ENCODE data around the gene RPL9.

Gene RPL9

DNA sequence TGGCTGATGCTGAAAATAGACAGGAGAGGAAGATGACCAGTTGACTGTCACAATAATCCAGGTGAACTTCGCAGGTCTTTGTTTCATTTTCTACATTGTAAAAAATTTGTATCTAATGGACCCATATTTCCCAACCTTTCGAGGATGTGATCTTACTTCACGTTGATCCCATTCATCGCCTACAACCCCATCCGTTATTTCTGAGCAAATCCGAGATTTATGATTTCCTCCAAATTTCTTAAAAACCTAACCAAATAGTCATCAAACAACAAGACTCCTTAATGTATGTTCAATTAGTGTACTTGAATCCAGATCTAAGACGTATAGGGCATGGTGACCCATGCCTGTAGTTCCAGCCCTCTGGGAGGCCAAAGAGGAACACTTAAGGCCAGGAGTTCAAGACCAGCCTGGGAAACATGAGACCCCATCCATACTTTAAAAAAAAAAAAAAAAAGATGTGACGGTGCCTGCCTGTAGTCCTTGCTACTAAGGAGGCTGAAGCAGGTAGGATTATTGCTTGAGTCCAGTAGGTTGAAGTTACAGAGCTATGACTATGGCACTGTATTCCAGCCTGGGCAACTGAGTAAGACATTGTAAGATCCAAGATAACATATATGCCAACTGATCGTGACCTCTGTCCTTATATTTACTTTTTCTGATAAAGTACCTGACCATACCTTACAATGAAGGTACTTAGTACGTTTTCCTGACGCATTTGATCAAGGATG lies 5.7 kb downstream of the RPL9 start:
- no peak for DNase-seq (ENCODE audit: low spot score)
- Mint-ChIP-seq H3K27me3 (ENCODE audit: low read depth) (no peaks in the 10 kb centered on the region), H3K36me3 (ENCODE audit: low read depth) (peaks cover 81% of the 10 kb centered on the region), H3K4me1 (ENCODE audit: low read depth) (peaks cover 30% of the 10 kb centered on the region), H3K4me3 (no peak overlapping the region), H3K9me3 (no peaks in the 10 kb centered on the region), H3K27ac (no peak overlapping the region)

DNA sequence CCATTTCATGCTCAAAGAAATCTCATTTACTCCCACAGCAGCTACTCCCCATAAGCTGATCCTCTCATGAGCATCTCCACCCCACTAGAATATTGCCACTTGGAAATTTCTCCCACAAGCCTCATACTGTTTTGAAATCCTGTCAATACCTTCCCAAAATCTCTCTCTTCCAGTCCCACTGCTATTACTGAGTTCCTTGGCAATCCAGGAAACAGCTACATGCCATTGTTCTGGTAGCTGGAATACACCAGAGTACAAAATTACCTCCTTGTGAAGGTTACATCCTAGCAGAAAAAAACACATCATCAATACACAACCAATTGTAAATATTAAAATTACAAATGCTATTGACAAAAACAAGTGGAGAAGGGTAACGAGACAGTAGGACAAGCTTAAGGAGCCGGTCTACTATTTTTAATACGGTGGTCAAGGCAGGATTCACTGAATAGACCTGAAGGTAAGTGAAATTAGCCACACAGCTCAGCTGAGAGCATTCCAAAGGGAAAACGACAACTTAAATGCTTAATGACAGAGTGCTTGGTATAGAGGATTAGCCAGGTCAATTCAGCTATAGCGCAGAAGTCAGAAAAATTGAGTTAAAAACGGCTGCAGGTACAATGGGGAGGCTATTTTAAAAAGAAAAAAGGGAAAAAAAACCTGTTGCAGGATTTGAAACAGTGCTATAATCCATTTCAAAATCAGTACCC lies 6.4 kb downstream of the RPL9 start:
- DNase-seq (ENCODE audit: low spot score): no peak
- Mint-ChIP-seq H3K4me1 (ENCODE audit: low read depth) (peaks cover 23% of the 10 kb centered on the region), H3K4me3 (no peak overlapping the region), H3K27ac (no peak overlapping the region), H3K36me3 (ENCODE audit: low read depth) (peaks cover 77% of the 10 kb centered on the region), H3K9me3 (no peaks in the 10 kb centered on the region), H3K27me3 (ENCODE audit: low read depth) (no peaks in the 10 kb centered on the region)

DNA sequence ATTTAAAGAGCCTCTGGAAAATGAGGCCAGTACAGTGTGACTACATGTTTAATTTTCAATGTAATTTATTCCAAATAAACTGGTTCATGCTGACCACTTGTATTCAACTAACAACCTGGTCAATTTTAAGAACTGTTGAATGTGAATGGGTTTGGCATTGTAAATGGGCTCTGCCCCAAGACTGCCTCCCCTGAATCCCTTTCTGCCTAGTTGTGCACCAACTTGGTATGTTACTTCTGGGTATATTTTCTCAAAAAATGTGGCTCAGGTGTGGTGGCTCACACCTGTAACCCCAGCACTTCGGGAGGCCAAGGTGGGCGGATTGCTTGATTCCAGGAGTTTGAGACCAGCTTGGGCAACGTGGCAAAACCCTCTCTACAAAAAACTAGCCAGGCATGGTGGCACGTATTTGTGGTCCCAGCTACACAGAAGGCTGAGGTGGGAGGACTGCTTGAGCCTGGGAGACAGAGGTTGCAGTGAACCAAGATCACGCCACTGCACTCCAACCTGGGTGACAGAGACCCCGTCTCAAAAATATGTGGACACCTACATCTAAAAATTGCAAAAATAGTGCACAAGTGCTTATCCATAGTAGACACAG lies 7.2 kb downstream of the RPL9 start:
- peaks cover 15% of the 10 kb centered on the region for H3K4me1 Mint-ChIP-seq (ENCODE audit: low read depth)
- no peak for DNase-seq (ENCODE audit: low spot score)
- no peaks in the 10 kb centered on the region for H3K27me3 Mint-ChIP-seq (ENCODE audit: low read depth)
- no peak overlapping the region for H3K4me3 Mint-ChIP-seq
- H3K36me3 Mint-ChIP-seq (ENCODE audit: low read depth): peaks cover 71% of the 10 kb centered on the region
- no peak overlapping the region for H3K27ac Mint-ChIP-seq
- H3K9me3 Mint-ChIP-seq: no peaks in the 10 kb centered on the region

DNA sequence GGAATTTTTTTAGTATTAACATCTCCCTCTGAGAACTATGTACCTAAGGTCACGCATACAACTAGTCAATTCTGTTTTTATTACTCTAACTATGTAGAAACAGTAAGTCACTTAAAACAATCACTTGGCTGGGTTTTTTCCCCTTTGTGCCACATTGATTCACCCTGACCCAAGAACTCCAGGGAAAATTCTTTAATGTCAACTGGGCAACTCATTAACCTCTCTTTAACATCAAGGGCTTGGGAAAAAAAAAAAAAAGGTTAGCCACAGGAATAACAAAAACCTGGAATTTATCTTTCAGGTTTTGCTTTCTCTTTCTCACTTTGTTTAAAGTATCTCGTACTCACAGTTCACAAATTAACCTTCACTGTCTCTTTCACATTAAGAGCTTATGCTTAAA lies 8.1 kb downstream of the RPL9 start:
- H3K9me3 Mint-ChIP-seq: no peaks in the 10 kb centered on the region
- H3K36me3 Mint-ChIP-seq (ENCODE audit: low read depth): peaks cover 65% of the 10 kb centered on the region
- DNase-seq (ENCODE audit: low spot score): no peak
- no peaks in the 10 kb centered on the region for H3K27me3 Mint-ChIP-seq (ENCODE audit: low read depth)
- H3K4me1 Mint-ChIP-seq (ENCODE audit: low read depth): peaks cover 12% of the 10 kb centered on the region
- peak overlapping the region; percentile 1 for H3K27ac Mint-ChIP-seq
- no peak overlapping the region for H3K4me3 Mint-ChIP-seq

DNA sequence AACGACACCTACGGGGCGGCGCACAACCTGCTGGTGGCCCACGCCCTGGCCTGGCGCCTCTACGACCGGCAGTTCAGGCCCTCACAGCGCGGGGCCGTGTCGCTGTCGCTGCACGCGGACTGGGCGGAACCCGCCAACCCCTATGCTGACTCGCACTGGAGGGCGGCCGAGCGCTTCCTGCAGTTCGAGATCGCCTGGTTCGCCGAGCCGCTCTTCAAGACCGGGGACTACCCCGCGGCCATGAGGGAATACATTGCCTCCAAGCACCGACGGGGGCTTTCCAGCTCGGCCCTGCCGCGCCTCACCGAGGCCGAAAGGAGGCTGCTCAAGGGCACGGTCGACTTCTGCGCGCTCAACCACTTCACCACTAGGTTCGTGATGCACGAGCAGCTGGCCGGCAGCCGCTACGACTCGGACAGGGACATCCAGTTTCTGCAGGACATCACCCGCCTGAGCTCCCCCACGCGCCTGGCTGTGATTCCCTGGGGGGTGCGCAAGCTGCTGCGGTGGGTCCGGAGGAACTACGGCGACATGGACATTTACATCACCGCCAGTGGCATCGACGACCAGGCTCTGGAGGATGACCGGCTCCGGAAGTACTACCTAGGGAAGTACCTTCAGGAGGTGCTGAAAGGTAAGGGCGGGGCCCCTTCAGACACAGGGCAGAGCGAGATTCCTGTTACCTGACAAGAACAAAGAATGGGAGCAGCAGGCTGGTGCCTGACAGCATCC lies 11.7 kb downstream of the RPL9 start:
- Mint-ChIP-seq H3K27me3 (ENCODE audit: low read depth) (no peaks in the 10 kb centered on the region), H3K9me3 (no peaks in the 10 kb centered on the region), H3K36me3 (ENCODE audit: low read depth) (peaks cover 31% of the 10 kb centered on the region), H3K4me1 (ENCODE audit: low read depth) (peaks cover 5% of the 10 kb centered on the region), H3K27ac (no peak overlapping the region), H3K4me3 (peak overlapping the region; percentile 46)
- DNase-seq (ENCODE audit: low spot score): peak; percentile 25

DNA sequence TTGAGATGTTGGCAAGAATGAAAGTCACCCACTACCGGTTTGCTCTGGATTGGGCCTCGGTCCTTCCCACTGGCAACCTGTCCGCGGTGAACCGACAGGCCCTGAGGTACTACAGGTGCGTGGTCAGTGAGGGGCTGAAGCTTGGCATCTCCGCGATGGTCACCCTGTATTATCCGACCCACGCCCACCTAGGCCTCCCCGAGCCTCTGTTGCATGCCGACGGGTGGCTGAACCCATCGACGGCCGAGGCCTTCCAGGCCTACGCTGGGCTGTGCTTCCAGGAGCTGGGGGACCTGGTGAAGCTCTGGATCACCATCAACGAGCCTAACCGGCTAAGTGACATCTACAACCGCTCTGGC lies 12.3 kb downstream of the RPL9 start:
- no peak overlapping the region for H3K27ac Mint-ChIP-seq
- H3K27me3 Mint-ChIP-seq (ENCODE audit: low read depth): no peaks in the 10 kb centered on the region

DNA sequence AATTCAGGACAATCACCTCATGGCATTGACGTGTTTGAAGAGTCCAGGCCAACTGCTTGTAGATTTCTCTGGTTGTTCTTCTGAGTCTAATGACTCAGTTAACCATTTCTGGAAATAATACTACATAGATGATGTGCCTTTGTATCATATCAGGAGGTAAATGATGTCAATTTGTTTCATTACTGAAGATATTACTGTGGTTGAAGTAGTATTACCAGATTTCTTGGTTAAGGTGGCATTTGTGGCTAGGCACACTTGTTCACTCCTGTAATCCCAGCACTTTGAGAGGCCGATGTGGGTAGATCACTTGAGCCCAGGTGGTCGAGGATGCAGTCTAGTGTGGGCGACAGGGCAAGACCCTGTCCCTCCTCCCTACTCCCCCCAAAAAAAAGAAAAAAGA lies 15.7 kb downstream of the RPL9 start:
- H3K4me3 Mint-ChIP-seq: no peak overlapping the region
- no peak overlapping the region for H3K27ac Mint-ChIP-seq
- H3K27me3 Mint-ChIP-seq (ENCODE audit: low read depth): peaks cover 13% of the 10 kb centered on the region
- H3K36me3 Mint-ChIP-seq (ENCODE audit: low read depth): peaks cover 5% of the 10 kb centered on the region
- no peak for DNase-seq (ENCODE audit: low spot score)
- H3K9me3 Mint-ChIP-seq: no peaks in the 10 kb centered on the region
- H3K4me1 Mint-ChIP-seq (ENCODE audit: low read depth): no peaks in the 10 kb centered on the region

More for the DNA sequence above, 12.3 kb downstream of the RPL9 start:
- Mint-ChIP-seq H3K4me3 (no peak overlapping the region), H3K36me3 (ENCODE audit: low read depth) (peaks cover 26% of the 10 kb centered on the region), H3K4me1 (ENCODE audit: low read depth) (peaks cover 5% of the 10 kb centered on the region), H3K9me3 (no peaks in the 10 kb centered on the region)
- no peak for DNase-seq (ENCODE audit: low spot score)

DNA sequence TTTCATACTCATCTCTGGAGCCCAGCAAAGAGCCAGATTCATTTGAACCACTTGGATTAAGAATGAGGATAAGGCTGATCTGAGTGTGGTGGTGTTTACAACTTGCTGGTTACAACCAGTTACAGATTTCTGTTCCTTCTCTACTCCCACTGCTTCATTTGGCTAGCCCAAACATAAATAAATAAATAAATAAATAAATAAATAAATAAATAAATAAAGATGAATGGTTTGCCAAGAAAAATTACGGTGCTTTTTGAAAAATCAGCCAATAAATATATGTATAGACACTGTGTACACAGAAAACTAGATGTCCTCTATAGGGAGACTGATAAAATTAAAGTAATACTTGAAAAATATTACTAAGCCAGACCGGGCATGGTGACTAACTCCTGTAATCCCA lies 17.1 kb downstream of the RPL9 start:
- H3K4me1 Mint-ChIP-seq (ENCODE audit: low read depth): no peaks in the 10 kb centered on the region
- H3K9me3 Mint-ChIP-seq: no peaks in the 10 kb centered on the region
- H3K4me3 Mint-ChIP-seq: no peak overlapping the region

DNA sequence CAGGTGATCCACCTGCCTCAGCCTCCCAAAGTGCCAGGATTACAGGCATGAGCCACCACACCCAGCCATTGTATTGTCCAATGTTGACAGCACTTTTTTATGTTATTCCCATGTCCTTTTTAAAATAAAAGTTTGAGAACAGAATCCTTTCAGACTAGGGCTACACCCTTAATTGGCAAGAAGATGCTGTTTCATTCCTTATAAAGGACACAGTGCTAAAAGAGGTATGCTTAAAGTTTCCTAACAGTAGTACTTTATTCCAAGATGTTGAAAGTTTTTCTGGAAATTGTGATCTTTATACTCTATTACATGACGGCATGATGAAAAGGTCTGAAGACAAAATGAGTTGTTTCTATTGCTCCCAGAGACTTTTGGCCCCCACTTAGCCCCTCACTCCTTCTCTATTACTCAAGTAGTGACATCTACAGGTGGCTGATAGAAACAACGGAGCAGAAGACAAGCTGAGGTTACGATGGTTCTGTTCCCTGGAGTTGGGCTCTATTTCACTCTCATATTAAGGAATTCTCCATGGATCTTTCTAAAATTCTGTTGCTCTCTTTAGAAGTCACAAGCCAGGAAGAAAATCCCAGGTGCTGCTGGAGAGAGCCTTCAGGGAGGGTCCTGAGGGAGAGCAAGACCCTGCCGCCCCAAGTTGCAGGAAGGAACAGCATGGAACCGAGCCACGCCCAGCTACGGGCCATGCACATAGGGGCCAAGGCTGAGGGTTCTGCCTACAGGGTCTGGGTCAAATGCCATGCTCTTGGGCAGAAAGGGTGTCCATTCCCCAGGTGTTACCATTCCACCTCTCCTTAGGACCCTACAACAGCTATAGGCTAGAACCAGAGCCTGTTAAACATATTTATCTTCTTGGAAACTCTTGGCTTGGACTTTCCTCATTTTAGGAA lies 22.8 kb downstream of the RPL9 start:
- Mint-ChIP-seq H3K36me3 (ENCODE audit: low read depth) (no peaks in the 10 kb centered on the region), H3K27ac (no peak overlapping the region), H3K27me3 (ENCODE audit: low read depth) (peaks cover 26% of the 10 kb centered on the region), H3K4me1 (ENCODE audit: low read depth) (no peaks in the 10 kb centered on the region), H3K9me3 (no peaks in the 10 kb centered on the region), H3K4me3 (no peak overlapping the region)
- no peak for DNase-seq (ENCODE audit: low spot score)

More for the DNA sequence above, 17.1 kb downstream of the RPL9 start:
- Mint-ChIP-seq H3K27ac (no peak overlapping the region), H3K36me3 (ENCODE audit: low read depth) (no peaks in the 10 kb centered on the region), H3K27me3 (ENCODE audit: low read depth) (peaks cover 24% of the 10 kb centered on the region)
- DNase-seq (ENCODE audit: low spot score): no peak

DNA sequence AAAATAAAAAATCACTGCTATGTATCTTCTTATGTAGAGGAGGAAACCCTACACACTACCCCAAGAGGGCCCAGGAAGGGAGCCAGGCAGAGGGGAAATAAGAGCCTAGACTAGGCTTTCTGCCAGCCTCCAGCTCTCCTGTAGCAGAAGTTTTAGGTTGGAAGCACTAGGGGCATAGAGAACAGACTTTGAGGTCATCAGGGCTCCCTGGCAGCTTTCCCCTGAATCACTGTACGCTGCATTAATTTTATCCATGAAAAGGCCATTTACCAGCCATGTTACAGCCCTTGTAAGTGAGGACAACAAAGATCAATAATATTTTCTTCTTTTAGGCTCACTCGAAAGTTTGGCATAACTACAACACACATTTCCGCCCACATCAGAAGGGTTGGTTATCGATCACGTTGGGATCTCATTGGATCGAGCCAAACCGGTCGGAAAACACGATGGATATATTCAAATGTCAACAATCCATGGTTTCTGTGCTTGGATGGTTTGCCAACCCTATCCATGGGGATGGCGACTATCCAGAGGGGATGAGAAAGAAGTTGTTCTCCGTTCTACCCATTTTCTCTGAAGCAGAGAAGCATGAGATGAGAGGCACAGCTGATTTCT lies 24.7 kb downstream of the RPL9 start:
- Mint-ChIP-seq H3K36me3 (ENCODE audit: low read depth) (no peaks in the 10 kb centered on the region), H3K9me3 (no peaks in the 10 kb centered on the region), H3K27ac (no peak overlapping the region), H3K4me3 (no peak overlapping the region), H3K27me3 (ENCODE audit: low read depth) (peaks cover 27% of the 10 kb centered on the region), H3K4me1 (ENCODE audit: low read depth) (no peaks in the 10 kb centered on the region)
- DNase-seq (ENCODE audit: low spot score): no peak

DNA sequence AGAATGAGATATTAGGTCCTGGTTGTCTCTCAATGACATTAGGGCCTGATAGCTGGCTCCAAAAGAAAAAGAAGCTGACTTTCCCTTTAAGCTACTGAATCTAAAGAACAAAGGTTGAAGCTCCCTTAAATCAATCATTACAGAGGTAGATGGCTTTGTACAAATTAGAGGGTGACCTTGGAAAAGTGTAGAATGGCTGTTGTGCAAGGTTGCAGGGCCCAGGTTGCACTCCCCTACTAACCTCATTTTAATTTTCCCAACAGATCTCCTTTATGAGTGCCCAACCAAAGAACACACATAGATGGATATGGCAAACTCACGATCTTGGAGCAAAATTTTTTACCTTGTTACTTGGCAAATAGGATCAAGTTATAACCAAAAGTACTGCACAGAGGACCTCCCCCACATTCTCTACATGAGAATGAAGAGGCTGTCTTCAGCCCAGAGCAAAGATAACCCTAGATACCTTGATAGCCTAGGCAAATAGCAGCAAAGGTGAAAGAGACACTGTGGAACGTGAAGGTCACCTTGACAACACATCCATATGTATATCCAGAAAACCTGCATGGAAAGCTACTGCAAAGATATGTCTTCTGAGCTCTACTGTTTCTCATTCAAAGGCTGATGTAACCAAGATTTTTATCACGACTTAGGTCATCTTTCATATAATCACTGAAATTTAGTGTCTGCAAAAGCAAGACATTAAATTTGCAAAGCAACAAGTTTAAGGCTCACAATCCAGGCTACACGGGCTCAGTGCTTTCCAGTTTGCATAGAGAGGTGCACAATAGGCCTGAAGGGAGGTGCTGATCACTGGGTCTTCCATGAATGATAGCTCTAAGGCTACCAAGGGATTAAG lies 29.0 kb downstream of the RPL9 start:
- no peaks in the 10 kb centered on the region for H3K36me3 Mint-ChIP-seq (ENCODE audit: low read depth)
- H3K27ac Mint-ChIP-seq: no peak overlapping the region
- DNase-seq (ENCODE audit: low spot score): no peak
- H3K27me3 Mint-ChIP-seq (ENCODE audit: low read depth): peaks cover 8% of the 10 kb centered on the region
- no peaks in the 10 kb centered on the region for H3K4me1 Mint-ChIP-seq (ENCODE audit: low read depth)
- no peaks in the 10 kb centered on the region for H3K9me3 Mint-ChIP-seq
- H3K4me3 Mint-ChIP-seq: no peak overlapping the region

DNA sequence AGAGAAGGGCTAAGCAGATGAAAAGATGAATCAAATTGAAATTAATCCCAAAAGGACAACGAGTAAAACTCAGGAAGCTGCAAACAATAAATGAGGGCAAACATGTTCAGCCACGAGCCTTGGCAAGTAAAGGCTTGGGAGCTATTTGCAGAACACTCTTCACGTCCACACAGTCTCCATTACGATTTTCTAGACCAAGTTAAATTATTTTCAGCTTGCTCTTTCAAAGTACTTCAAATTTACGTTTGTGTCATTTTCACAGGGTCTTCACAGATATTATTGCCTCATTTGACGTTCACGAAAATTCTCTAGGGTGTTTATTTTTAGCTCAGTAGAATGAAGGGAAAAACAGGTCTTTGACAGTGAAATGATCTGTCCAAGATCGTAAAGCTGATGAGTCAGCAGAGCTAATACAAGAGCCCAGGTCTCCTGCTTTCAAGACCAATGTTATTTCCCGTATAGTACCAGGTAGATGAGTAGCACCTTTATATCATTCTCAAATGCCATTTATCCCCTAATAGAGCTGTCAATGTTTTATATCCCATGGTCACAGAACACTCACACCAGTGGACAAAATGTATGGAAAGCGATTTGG lies 31.1 kb downstream of the RPL9 start:
- H3K9me3 Mint-ChIP-seq: no peaks in the 10 kb centered on the region
- no peak overlapping the region for H3K4me3 Mint-ChIP-seq
- H3K36me3 Mint-ChIP-seq (ENCODE audit: low read depth): no peaks in the 10 kb centered on the region
- H3K27me3 Mint-ChIP-seq (ENCODE audit: low read depth): peaks cover 8% of the 10 kb centered on the region
- DNase-seq (ENCODE audit: low spot score): no peak
- H3K4me1 Mint-ChIP-seq (ENCODE audit: low read depth): no peaks in the 10 kb centered on the region
- no peak overlapping the region for H3K27ac Mint-ChIP-seq
